Fibroblast of mammary gland (primary cell): ENCODE data around the gene BBOX1.
A peak's percentile ranks its signal among the peaks of the same experiment; 100 is the strongest.

Source experiments
- DNase-seq: peaks from one replicate; pipeline ENCODE4 v3.0.0-alpha.2; 2010; ENCODE audit warnings: low read depth
- H3K4me3 ChIP-seq: 2 replicates; pipeline ENCODE4 v1.5.1; 2011; ENCODE audit warnings: low read depth, mild to moderate bottlenecking, low read length, moderate library complexity; ENCODE audit not compliant: control insufficient read depth
- CTCF ChIP-seq: conservative IDR thresholded peaks from 2 replicates; pipeline ENCODE4 v1.5.1; 2011; ENCODE audit warnings: low read depth, low read length, inconsistent platforms; ENCODE audit not compliant: control insufficient read depth, insufficient read depth

BBOX1 gene

GRCh38 chr11:27002431-27002830 lies 38.2 kb upstream of the BBOX1 start:
- DNase-seq: no peak
- H3K4me3 ChIP-seq: no peak overlapping the region
- no peak for TF ChIP-seq CTCF

GRCh38 chr11:27002838-27003237 lies 37.8 kb upstream of the BBOX1 start:
- DNase-seq: no peak
- no peak for TF ChIP-seq CTCF
- no peak overlapping the region for H3K4me3 ChIP-seq

- no peak for DNase-seq
- TF ChIP-seq CTCF: no peak
These were observed 36.5 kb upstream of the BBOX1 start for GRCh38 chr11:27004103-27004502.

GRCh38 chr11:27008811-27009535 lies 31.6 kb upstream of the BBOX1 start:
- no peak for DNase-seq
- TF ChIP-seq CTCF: no peak
- H3K4me3 ChIP-seq: no peak overlapping the region

More at GRCh38 chr11:27004103-27004502, 36.5 kb upstream of the BBOX1 start:
- H3K4me3 ChIP-seq: no peak overlapping the region

- no peak for TF ChIP-seq CTCF
- no peak overlapping the region for H3K4me3 ChIP-seq
These were observed 28.9 kb upstream of the BBOX1 start for GRCh38 chr11:27011560-27012233.

GRCh38 chr11:27012234-27012921 lies 28.2 kb upstream of the BBOX1 start:
- no peak overlapping the region for H3K4me3 ChIP-seq
- TF ChIP-seq CTCF: no peak
- DNase-seq: peak; percentile 63

More at GRCh38 chr11:27011560-27012233, 28.9 kb upstream of the BBOX1 start:
- no peak for DNase-seq
